ENCODE measurements around the gene PRDM8.
A peak's percentile ranks its signal among the peaks of the same experiment; 100 is the strongest.

PRDM8 gene

DNA sequence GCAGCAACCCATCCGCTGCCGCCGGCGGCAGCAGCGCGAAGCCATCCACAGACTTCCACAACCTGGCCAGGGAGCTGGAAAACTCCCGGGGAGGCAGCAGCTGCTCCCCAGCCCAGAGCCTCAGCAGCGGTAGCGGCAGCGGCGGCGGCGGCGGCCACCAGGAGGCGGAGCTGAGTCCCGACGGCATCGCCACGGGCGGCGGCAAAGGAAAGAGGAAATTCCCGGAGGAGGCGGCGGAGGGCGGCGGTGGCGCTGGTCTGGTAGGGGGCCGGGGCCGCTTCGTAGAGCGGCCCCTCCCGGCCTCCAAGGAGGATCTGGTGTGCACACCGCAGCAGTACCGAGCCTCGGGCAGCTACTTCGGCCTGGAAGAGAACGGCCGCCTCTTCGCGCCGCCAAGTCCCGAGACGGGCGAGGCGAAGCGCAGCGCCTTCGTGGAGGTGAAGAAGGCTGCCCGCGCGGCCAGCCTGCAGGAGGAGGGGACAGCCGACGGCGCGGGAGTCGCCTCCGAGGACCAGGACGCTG is 4.9 kb downstream of the PRDM8 start:
- no peak for DNase-seq (ENCODE audit: low spot score)

DNA sequence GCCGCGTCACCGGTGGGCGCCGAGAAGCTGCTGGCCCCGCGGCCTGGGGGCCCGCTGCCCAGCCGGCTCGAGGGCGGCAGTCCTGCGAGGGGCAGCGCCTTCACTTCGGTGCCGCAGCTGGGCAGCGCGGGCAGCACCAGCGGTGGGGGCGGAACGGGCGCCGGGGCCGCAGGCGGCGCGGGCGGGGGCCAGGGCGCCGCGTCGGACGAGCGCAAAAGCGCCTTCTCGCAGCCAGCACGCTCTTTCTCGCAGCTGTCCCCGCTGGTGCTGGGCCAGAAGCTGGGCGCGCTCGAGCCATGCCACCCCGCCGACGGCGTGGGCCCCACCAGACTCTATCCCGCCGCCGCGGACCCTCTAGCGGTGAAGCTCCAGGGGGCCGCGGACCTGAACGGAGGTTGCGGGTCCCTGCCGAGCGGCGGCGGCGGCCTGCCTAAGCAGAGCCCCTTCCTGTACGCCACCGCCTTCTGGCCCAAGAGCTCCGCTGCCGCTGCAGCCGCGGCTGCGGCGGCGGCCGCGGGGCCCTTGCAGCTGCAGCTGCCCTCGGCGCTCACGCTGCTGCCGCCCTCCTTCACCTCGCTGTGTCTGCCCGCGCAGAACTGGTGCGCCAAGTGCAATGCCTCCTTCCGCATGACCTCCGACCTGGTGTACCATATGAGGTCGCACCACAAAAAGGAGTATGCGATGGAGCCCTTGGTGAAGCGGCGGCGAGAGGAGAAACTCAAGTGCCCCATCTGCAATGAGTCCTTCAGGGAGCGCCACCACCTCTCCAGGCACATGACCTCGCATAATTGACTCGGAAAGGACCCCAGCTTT is 5.6 kb downstream of the PRDM8 start:
- DNase-seq (ENCODE audit: low spot score), result no peak

DNA sequence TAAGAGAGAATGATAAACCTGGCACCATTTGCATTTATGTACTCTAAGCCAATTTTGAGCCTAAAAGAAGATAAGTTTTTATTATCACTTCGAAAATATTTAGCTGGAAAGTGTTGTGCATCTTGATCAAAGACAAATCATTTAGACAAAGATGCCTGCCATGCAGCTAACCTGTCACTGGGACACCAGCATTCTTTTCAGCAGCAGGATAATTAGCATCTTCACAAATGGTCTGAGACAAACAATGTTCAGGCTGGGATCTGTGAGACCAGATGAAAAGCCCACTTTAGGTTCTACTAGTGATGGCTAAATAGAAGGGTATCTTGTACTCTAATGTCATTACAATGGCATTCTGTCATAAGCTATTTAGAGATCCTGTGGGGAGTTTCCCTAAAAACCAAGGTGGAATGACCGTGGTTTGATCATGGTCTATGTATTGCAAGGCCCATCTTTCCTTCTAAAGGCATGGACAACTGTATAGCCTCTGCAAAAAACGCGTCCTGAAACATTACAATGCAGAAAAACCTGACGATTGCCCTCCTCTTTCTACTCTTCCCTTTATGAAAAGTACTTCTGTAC is 7.2 kb downstream of the PRDM8 start:
- DNase-seq (ENCODE audit: low spot score), result no peak

DNA sequence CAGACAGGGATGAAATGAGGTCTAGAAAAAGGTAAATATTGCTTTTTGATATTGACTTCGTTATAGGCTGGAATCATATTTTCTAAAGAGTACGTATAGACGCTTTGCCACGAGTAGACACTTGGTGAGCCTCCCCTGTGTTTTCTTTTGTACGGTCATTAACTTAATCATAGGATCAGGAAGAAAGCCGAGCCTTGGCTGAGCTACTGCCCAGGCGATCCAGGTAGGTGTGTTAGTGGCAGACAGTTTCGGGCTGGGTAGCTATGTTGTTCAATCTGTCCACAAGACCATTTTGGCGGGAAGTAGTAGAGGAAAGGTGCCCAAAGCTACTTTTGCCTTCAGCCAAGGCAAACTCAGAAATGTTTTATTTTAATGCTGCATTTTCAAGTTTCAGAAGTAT is 8.8 kb downstream of the PRDM8 start:
- no peak for DNase-seq (ENCODE audit: low spot score)

DNA sequence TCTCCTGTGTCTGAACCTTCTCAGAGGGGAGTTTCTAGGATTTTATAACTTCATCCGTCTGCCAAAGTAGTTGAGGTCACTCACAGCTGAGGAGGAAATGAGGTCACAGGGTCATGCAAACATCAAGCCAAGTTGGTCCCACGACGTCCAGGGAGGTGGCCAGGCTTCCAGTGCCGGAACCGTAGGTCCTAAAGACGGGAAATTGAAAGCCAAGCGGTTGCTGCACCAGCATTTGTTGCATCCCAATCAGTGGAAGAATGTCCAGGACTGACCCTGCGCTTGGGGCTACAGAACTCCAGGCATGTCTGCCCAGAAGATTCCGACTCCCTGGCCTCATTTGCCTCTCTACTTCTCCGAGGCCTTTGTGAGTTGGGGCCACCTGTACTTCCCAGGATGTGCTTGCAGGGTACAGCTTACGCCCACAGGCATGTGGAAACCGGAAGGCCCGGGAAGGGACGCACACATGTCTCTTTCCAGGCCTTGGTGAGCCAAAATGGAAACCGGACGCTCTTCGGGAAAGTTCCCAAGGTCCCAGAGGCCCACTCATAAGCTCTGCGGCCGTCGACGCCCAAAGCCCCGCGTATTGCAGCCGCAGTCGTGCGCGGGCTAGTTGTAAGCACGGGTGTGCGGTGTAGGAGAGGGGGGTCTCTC is 9.3 kb downstream of the PRDM8 start:
- no peak for DNase-seq (ENCODE audit: low spot score)

DNA sequence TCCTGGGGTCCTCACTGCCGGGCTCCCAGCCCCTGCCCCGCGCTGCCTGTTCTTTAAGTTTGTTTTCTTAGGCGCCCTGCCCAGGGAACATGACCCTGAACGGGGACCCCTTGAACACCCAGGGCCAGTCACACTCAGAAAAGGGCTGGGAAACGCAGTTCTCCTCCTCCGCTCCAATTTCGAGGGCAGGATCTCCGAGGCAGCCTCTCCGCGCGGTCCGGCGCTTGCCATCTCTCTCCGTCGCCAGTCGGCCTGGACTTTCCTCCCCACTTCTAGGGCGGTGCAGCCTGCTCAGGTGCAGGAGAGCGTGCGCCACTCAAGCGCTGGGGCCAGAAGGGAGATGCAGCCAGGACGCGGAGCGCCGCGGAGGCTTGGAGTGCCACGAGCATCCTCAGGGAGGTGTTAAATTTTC is 9.9 kb downstream of the PRDM8 start:
- DNase-seq (ENCODE audit: low spot score), result no peak

DNA sequence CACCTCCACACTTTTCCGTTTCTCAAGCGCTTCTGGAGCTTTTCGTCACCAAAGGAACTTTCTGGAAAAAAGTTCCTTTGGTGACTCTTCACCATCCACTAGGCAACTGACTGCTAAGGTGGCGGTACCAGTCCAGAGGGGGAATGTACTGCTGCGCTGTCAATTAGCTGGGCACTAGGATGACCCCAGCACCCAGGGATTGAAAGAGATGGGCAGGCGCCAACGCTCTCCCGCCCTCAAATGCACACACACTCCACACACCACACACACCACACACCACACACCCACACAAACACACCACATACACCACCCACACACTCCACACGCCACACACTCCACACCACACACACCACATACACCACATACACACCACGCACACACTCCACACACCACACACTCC is 10.4 kb downstream of the PRDM8 start:
- DNase-seq (ENCODE audit: low spot score), result no peak

DNA sequence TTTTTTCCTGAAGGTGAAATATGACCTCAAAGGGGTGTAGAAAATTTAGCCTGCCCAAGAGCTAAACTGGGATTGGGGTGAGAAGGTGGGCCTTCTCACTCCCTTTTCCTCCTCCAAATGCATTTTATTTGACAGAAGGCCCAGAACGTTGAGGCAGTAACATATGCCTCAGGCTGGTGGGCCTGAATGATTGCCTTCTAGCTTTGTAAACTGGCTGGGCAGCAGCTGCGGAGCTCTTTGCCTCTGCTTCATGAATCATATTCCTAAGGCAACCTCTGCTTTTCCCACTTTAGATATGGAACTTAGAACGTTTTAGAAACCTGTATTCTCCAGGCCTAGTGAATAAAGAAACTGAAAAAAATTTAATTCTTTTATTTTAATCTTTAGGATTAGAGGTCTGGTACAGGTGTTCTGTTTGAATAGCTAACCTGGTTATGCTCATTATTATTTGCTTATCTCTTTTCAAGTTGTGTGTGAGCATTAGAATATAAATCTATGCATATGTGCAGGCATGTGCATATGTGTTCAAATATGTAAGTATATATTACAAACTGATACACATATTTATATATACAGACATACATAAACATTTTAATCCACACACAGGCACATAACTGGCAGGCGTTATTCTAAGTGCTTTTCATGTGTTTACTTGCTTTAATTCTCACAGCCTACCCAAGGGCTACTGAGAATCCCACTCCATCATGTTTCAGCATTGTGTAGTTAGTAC is 11.5 kb downstream of the PRDM8 start:
- DNase-seq (ENCODE audit: low spot score), result no peak

DNA sequence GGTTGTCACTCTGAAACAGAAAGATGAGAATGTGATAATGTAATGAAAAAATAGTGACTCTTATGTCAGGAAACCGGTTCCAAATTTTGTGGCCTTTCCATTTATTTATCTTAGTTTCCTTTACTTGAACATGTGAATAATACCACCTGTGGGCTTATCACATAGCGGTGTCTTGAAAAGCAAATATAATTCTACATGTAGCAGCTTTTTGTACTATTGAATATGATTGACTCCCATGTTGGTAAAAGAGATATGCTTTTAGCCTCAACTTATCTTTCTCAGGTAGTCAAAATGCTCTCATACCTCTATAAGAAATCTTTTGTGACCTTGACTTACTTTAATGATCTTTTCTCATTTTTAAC is 12.0 kb downstream of the PRDM8 start:
- DNase-seq (ENCODE audit: low spot score), result no peak

DNA sequence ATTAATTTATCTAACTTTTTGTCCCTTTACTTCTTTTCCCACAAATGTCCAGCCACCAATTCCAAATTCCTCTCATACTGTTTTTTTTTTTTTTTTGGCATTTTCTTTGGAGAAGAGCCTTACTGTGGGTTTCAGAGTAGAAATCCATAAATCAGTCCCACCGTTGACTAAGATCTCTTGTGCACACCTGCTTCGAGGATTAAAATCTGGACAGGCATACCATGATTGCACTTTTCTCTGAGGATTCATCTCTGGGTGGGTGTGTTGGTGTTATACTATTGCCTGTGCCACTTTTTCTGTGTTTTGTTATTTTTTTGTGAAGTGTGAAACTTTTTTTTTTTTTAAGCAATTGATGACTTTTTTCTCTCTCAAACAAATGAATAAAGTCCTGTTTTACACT is 13.2 kb downstream of the PRDM8 start:
- DNase-seq (ENCODE audit: low spot score), result no peak

DNA sequence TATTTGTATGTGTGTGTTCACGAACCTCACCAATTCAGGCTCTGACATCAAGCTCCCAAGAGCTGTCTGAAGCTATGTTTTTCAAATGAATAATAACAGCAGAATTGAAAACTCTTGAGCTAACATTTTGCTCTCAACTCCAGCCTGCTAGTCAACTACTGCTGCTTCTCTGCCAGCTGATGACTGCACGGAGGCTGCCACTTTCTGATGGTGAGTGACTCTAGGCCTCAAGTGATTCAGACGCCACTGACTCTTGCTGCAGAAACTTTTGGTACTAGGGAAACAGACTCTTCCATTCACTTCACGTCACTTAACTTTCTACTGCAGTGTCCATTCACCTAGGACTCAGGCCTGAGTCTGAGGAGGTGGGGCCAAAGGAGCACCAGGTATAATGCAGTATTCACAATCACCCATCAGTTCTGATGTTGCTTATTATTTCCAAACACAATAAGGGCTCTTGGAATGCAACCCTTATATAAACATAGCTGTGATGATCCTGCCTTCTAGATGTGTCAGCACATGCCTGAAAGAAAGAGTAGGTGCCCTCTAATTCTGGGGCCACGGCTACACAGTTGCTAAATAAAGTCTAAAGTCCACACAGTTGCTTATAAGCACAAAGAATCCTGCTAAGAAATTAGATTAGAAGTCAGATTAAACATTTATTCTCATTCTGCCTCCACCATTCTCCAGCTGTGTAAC is 16.0 kb downstream of the PRDM8 start:
- no peak for DNase-seq (ENCODE audit: low spot score)

DNA sequence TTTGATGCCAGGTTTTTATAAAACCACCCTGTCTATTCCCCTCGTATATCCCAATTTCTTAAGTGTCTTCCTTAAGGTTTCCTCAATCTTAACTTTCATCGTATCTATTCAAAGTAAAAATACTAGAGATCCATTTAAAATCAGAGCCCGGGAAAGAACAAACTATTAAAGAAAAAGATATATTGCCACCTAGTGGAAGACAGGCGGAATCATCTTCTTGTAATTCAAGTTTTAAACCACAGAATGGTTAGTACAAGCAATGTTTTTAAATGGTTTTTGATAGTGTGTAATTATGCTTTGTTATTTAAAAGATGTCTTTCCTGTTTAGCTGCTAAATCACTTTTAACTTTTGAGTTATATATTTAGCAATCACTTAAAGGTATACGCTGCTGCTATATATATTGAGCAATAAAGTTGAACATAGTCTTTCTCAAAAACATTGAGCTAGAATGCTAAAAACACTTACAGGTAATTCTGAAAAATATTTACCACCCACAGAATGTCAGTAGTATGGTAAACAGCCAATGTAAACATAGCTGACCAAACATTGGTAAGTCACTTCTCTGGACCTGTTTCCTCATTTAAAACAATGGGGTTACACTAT is 18.2 kb downstream of the PRDM8 start:
- DNase-seq (ENCODE audit: low spot score), result peak; percentile 7

DNA sequence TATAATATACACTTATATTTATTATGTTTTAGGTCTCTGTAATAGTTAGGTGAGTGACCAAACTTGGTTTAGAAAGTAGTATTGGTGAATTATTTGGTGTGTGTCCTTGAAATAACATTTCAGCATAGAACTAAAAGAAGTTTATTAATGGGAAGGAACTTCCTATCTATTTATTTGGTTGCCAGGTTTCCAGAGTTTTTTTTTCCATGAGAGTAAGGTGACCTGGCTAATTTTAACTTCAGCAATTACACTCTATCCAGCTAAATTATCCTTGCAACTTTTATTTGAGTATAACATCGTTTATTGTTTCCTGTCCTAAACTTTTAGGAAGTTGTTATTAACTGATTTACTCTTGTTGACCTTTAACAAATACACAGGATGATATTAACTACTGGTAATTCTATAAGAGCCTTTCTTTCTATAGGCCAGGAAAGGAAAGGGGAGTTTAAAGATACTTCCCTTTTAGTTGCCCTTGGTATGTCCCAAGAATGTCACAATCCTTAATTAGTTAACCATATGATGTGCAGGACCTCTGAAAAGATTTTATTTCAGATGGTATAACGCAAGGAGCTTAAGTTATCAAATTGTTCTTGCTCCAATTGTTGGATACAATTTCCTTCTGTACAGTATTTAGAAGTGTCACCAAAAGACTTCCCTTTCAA is 18.9 kb downstream of the PRDM8 start:
- no peak for DNase-seq (ENCODE audit: low spot score)

DNA sequence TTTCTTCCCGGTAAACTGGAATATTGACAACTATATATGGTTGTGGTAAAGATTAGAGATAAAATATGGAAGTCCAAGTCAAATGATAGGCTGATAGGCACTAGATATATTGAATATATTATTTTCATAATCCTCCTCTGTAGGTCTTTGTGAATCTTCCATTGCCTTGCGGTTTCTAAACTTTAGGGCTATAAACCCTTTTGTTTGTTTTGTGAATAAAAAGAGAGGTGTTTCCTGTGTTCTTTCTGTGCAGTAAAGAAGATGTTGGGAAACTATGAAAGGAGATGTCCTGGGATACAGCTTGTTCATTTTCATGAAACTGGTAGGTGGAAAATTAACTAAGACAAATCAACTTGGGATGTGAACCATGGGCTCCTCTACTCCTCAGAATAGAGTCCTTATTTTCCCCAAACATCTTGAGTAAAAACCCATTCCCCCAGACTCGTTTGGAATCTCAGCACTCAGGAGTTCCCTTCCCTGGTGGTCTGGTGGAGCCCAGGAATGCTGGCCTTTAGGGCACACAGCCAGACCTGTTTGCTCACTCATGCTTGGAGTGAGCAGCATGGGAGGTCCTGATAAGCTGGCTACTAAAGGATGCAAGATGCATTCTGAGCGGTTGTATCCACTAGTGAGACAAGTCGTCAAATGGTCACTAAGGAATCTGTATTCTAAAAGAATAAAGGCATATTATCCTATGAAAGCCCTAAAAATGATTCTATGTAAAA is 22.2 kb downstream of the PRDM8 start:
- DNase-seq (ENCODE audit: low spot score), result no peak

DNA sequence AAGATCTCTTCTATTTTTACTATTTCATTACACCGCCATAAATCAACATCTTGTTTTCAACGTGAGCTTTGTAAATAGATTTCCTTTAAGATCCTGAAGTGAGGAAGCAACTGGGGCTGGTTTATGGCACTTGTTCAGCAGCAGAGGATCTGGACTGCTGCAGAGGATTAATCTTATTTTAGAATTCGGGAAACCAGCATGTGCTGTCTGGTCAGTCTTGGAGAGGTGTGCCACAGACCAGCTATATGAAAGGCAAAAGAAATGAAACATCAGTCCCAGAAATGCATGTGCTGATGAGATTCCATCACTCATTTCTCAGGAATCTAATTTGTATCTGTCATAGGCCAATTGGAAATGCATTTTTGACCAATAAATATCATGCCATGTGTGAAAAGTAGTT is 23.4 kb downstream of the PRDM8 start:
- DNase-seq (ENCODE audit: low spot score), result no peak

DNA sequence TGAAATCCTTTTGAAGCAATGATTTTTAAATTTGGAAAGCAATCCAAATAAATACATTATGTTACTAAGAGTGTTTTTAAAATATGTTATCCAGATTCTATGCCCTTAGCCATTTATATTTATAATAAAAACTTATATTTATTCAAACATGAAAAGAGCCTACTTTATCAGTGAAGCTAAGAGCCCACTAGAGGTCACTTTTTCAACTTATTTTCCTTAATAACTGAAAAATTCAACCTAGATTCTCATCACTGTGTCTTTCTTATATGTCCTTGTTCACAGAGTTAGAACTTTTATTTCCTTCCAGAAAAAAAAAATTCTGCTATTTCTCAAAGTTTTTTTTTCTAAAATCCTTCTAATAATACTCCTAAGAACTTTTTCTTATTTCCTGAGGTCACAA is 23.9 kb downstream of the PRDM8 start:
- no peak for DNase-seq (ENCODE audit: low spot score)

DNA sequence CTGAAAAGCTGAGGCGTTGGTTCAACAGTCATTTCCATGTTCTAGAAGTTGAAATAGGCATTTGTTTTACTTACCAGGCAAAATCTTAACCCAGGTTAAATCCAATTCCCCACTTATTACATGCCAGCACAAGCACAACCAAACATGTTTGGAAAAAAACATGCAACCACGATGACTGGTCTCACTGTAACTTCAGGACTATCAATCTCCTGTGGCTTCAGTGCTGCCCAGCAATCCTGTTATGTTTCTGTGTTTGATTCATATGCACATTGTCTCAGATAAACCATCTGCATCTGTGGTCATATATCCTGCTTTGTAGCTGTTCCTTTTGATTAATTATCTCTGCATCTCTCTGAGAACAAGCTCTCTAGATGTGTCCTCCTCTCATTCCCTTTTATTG is 28.3 kb downstream of the PRDM8 start:
- DNase-seq (ENCODE audit: low spot score), result no peak

DNA sequence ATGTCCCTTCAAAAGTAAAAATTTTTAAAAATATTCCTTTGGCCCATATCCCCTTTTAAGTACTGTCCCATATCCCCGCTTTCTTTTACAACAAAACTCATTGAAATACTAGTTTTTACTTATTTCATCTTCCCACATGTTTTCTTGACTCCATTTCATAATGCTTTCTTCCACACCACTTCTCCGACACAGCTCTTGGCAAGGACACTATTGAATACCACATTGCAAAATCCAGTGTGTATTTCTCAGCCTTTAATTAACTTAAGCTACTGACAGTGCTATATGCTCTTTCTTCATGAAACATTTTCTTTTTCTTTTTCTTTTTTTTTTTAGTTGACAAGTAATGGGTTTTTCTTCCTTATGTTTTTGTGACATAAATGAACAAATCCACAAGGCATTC is 28.8 kb downstream of the PRDM8 start:
- no peak for DNase-seq (ENCODE audit: low spot score)

DNA sequence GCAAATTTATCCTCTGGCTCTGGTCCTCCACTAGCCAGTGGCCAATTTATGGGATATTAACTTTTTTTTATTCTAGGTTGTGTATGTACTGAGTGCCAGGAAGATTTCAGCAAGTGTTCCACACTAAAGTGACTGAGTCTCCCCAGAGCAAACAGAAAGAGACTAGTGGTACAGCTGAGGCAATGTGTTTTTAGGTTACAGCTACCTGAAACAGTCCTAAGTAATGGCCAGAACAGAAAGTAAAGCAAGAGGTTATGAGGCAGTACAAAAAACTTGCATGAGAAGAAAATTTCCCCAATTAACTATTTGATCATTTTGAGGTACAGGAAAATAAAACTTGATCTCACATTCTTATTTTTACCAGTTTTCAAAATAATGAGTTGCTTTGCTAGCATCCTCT is 31.2 kb downstream of the PRDM8 start:
- no peak for DNase-seq (ENCODE audit: low spot score)

DNA sequence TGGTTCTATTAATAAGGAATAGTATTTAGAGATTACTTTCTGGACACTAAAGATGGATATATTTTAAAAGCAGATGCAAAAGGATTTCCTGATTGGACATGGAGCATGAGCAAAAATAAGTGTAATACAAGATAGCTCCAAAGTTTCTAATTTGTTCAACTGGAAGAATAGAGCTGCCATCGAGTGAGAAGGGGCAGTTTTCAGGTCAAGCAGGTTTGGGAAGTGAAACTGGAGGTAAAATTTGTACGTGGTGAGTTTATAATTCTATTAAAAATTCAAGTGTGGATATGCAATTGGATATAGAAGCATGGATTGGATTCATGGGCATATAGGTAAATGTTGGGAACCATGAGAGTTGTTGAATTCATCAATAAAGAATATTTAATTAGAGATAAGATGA is 31.8 kb downstream of the PRDM8 start:
- no peak for DNase-seq (ENCODE audit: low spot score)

Data from hematopoietic multipotent progenitor cell treated with erythropoietin and hydrocortisone succinate and interleukin-3 and kit ligand, for 17 days (in vitro differentiated cells).